Measurements from ENCODE around the gene ABCD3. TPM values are rescaled to one million over a fixed set of nuclear protein-coding genes. Genes with fewer than 3 reads are reported as not detected.

Gene ABCD3
- polyA plus RNA-seq, 2 of the 4 experiments (the other 2 are of a cell fraction) = 31.3 to 44.8 TPM

- Histone ChIP-seq H3K9me3 (no peaks in the 10 kb centered on the region), H3K4me2 (peak overlapping the region; percentile 94; the same call in 2 of the 3 replicates), H3K27ac (peak overlapping the region; percentile 68 to 69), H3K4me1 (peaks cover 35% of the 10 kb centered on the region), H3K4me3 (no peak overlapping the region)
- 85% methylated on average over 4 of the region's 4 CpGs for WGBS (ENCODE audit: missing lambda C conversion rate)
- no peak for DNase-seq (ENCODE audit: low read depth in 1 of 2, low spot score in 1 of 2)
- TF ChIP-seq ZFP36 (IDR thresholded peaks at IDR 0.05; ENCODE audit: borderline replicate concordance, partially characterized antibody) (no peak), RFX5 (IDR thresholded peaks at IDR 0.05) (no peak), MAFK (IDR thresholded peaks at IDR 0.05; ENCODE audit: partially characterized antibody) (peak; percentile 94), NFE2L2 (conservative IDR thresholded peaks at IDR 0.05; ENCODE audit: low read length) (peak; percentile 83)
- CTCF ChIA-PET = interaction anchor here (0.9 to 1.5 kb wide), 3 partner anchors 54 to 262 kb away, joined by 3 to 5 read pairs (median 3); no protein-coding TSS in a partner anchor
- ATAC-seq = no peak
- no peak for FAIRE-seq
- POLR2A ChIA-PET = no interaction called here
Measured at GRCh38 chr1:94544706-94545490, 126.7 kb downstream of the ABCD3 start.

- peaks cover 22% of the 10 kb centered on the region for H3K4me1 ChIP-seq
- 80% methylated on average over 3 of the region's 5 CpGs for WGBS (ENCODE audit: missing lambda C conversion rate)
- CTCF ChIA-PET = interaction anchor here (1.2 to 1.6 kb wide), 3 partner anchors 256 to 494 kb away, joined by 3 to 4 read pairs (median 3); no protein-coding TSS in a partner anchor
Measured at GRCh38 chr1:94549706-94550105, 131.5 kb downstream of the ABCD3 start.

GRCh38 chr1:94550396-94550795, 132.2 kb downstream of the ABCD3 start:
- no peaks in the 10 kb centered on the region for H3K9me3 ChIP-seq
- WGBS (ENCODE audit: missing lambda C conversion rate) = 82% methylated on average over 6 of the region's 6 CpGs
- no peak for DNase-seq (ENCODE audit: low read depth in 1 of 2, low spot score in 1 of 2)
- no peak for TF ChIP-seq NPAS2 (CRISPR knock-in tag; IDR thresholded peaks at IDR 0.05; ENCODE audit: borderline replicate concordance)
- no peak overlapping the region for H3K27ac ChIP-seq
- POLR2A ChIA-PET = no interaction called here
- CTCF ChIA-PET = interaction anchor here (0.8 to 1.6 kb wide), 3 partner anchors 10 to 493 kb away, joined by 3 to 4 read pairs (median 3); no protein-coding TSS in a partner anchor
- no peak overlapping the region for H3K4me3 ChIP-seq
- peaks cover 15% of the 10 kb centered on the region; the same call in 2 of the 3 replicates for H3K4me1 ChIP-seq
- H3K4me2 ChIP-seq = no peak overlapping the region
- ATAC-seq = no peak
- no peak for FAIRE-seq

More at GRCh38 chr1:94549706-94550105, 131.5 kb downstream of the ABCD3 start:
- no peak overlapping the region for H3K27ac ChIP-seq
- POLR2A ChIA-PET = no interaction called here
- no peak for ATAC-seq
- DNase-seq (ENCODE audit: low read depth in 1 of 2, low spot score in 1 of 2) = no peak
- FAIRE-seq = no peak
- no peak overlapping the region for H3K4me2 ChIP-seq
- H3K4me3 ChIP-seq = no peak overlapping the region
- no peak for TF ChIP-seq KDM5A (IDR thresholded peaks at IDR 0.05)
- no peak for TF ChIP-seq KDM1A (IDR thresholded peaks at IDR 0.05; ENCODE audit: low read depth)
- TF ChIP-seq JUN (IDR thresholded peaks at IDR 0.05) = no peak
- TF ChIP-seq HOXB5 (CRISPR knock-in tag; IDR thresholded peaks at IDR 0.05) = no peak
- no peak for TF ChIP-seq RAD21 (conservative IDR thresholded peaks at IDR 0.05 in 1 of 2, IDR thresholded peaks at IDR 0.05 in 1 of 2)
- no peak for TF ChIP-seq GATA3 (IDR thresholded peaks at IDR 0.05; ENCODE audit: borderline replicate concordance)
- no peak for TF ChIP-seq MYC (IDR thresholded peaks at IDR 0.05; ENCODE audit: borderline replicate concordance, low read length)
- no peak for TF ChIP-seq HDAC2 (IDR thresholded peaks at IDR 0.05)
- H3K9me3 ChIP-seq = no peaks in the 10 kb centered on the region

- H3K4me2 ChIP-seq = no peak overlapping the region
- no peak for ATAC-seq
- FAIRE-seq = no peak
- ChIA-PET POLR2A (no interaction called here), CTCF (interaction anchor here (0.8 kb wide), 1 partner anchor 10 kb away, joined by 3 read pairs; no protein-coding TSS in a partner anchor)
- H3K9me3 ChIP-seq = no peaks in the 10 kb centered on the region
- no peak for DNase-seq (ENCODE audit: low read depth in 1 of 2, low spot score in 1 of 2)
- H3K4me1 ChIP-seq = peaks cover 11% of the 10 kb centered on the region; the same call in 2 of the 3 replicates
- TF ChIP-seq MYC (IDR thresholded peaks at IDR 0.05; ENCODE audit: borderline replicate concordance, low read length) (no peak), RARB (CRISPR knock-in tag; IDR thresholded peaks at IDR 0.05) (no peak), ZNF302 (CRISPR knock-in tag; IDR thresholded peaks at IDR 0.05) (no peak), MAX (IDR thresholded peaks at IDR 0.05) (no peak), PHF8 (IDR thresholded peaks at IDR 0.05; ENCODE audit: borderline replicate concordance, low read depth) (no peak), NPAS2 (CRISPR knock-in tag; IDR thresholded peaks at IDR 0.05; ENCODE audit: borderline replicate concordance) (no peak), RNF2 (IDR thresholded peaks at IDR 0.05; ENCODE audit: borderline replicate concordance, low read depth) (no peak), MAZ (IDR thresholded peaks at IDR 0.05; ENCODE audit: borderline replicate concordance, low read depth, low read length) (no peak), HEYL (CRISPR knock-in tag; IDR thresholded peaks at IDR 0.05) (no peak), TP53 (CRISPR knock-in tag; IDR thresholded peaks at IDR 0.05) (no peak), NFE2L2 (conservative IDR thresholded peaks at IDR 0.05; ENCODE audit: low read length) (no peak), TFCP2L1 (CRISPR knock-in tag; IDR thresholded peaks at IDR 0.05) (no peak), RCOR1 (IDR thresholded peaks at IDR 0.05; ENCODE audit: low read depth, low read length) (no peak), USF2 (IDR thresholded peaks at IDR 0.05) (no peak), JUN (IDR thresholded peaks at IDR 0.05) (no peak), EHMT2 (IDR thresholded peaks at IDR 0.05; ENCODE audit: low read depth) (no peak), BHLHE40 (IDR thresholded peaks at IDR 0.05; ENCODE audit: low read depth, low read length) (no peak), SREBF2 (IDR thresholded peaks at IDR 0.05) (no peak)
- 86% methylated on average over 5 of the region's 5 CpGs for WGBS (ENCODE audit: missing lambda C conversion rate)
- no peak overlapping the region for H3K4me3 ChIP-seq
- H3K27ac ChIP-seq = no peak overlapping the region; a peak in 1 of 6 replicates
Measured at GRCh38 chr1:94550800-94551241, 132.6 kb downstream of the ABCD3 start.

Data from A549 (cell line).